ENCODE data around the gene TRIP11.

Gene TRIP11

DNA sequence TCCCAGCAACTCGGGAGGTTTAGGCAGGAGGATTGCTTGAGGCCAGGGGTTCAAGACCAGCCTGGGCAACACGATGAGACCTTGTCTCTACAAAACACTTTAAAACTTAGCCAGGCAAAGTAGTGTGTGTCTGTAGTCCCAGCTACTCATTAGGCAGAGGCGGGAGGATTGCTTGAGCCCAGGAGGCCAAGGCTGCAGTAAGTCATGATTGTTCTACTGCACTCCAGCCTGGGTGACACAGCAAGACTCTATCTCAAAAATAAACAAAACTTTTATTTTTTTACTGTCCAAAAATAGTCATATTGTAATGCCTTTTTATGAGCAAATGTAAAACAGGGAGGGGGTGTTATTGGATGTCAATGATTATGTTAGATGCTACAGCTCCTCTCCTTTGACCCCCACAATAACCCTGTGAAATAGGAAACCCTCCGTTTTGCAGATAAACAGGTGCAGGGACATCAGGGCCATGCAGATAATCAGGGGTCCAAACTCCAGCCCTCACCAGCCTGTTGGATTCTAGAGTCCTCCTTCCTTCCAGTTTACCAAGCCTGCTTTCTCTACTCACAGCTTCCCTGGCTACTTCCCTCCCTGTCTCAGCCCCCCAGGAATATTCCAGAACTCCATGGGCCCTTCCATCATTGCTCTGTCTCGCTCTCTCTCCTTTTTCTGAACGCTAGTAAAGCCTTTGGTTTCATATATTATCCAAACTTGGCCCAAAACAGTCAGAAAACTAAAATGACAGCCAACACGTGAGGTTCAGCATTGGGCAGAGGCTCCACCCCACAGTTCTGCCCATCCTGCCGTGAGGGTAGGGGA is 86.5 kb downstream of the TRIP11 start:
- no peak for DNase-seq

DNA sequence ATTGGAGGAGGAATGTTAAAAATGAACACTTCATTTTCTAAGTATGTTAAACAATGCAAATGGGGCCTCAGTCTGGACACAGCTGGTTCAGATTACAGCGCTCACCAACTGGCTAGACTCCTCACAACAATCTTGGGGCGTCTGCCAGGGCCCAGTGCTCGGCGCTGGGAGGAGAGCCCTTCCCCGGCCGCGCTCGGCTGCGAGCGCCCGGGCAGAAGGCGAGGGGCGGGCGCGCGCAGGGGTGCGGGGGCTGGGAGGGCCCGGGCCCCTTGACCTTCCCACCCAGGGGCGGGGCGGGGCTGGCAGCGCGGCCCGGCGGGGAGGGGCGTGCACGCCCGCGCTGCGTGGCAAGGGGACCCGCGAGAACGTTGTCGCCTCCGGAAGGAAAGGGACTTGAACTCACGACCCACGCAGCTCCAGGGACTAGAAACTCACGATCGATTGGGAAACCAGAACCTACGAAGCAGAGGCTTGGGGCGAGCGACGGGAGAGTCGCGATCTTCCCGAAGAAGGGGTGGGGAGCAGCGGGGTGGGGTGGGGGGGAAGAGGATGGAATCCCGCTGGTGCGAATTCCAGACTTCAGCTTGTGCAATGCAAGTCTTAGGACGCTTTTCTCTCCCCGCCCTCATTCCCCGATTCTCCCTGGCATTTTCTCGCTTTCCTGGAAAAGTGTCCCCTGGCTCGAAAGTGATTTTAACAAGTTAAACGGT is 92.2 kb downstream of the TRIP11 start, which contains the start of gene FBLN5:
Gene FBLN5, minus strand, starts transcription at position 220 of the 710 bp plus-strand sequence. CDS start 465 bp downstream, outside the sequence.
- DNase-seq: no peak

DNA sequence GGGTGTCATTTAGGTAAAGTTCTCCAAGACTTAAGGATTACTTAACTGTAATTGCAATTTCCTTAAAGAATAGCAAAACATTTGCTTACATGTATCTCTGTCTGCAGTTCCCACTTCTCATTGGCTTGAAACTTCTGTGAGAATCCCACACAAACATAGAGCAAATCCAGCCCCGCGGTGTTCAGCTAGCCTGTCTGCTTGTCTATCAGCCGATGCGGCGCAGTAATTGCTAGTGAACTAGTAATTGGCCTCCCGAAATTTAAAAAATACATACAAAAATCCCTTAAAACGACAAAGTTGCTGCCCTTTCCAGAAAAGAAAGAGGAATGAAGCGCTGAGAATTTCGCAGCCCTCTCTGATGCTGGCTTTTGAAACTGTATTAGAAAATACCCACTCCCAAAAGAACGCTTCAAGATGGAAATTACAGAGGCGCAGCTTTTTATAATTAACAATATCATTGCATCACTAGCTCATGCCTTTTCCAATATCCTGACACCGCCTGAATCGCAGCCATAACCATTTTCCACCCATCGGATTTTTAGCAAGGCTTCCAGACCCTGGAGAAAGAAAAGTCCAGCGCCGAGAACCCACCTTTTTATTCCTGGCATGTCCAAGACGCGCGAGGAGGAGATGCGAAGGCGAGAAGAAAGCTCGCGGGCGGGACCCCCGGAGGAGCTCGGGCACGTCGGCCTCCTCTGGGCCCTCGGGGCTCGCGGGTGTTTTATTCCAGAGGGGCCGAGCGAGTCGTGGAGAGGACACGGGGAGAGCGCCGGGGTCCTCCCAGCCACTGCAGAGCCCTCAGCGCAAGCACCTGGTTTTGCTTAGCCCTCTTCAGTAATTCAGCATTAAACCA is 93.0 kb downstream of the TRIP11 start:
- DNase-seq: no peak

DNA sequence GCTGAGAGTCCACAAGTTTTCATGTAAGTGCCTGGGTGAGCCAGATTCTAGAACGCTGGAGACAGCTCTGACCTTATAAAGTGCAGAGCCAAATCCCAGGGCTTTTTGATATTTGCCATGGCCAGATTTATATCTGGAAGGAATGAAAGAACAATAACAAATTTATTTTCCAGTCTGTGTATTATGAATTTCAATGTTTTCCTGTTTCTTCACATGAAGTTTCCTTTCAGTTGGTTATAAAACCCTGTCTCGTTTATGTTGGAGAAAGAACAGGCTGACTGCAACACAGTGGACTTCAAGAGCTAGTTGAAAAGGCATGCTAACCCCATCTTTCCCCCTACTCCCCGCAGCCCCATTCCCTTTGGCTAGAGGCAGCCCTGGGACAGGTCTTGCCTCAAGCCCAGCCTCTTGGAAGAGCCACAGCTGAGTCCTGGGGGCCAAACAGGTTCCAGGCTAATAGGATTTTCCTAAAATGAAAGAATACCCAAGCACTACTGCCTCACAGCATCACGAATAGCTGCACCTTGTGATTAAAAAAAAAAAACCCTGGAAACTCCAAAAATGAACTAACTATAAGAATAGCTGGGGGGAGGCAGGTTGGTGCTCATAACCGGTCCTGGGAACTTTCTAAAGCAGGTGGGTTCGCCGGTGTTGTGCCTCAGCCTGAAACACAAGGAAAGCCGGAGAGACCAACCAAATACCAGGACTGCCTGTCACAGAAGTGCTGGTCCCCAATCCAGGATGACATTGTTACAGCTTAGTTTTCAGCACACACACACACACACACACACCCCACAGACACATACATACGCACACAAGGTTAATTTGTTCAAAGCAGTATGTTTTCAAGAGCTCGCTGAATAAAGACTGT is 93.9 kb downstream of the TRIP11 start:
- DNase-seq: no peak

DNA sequence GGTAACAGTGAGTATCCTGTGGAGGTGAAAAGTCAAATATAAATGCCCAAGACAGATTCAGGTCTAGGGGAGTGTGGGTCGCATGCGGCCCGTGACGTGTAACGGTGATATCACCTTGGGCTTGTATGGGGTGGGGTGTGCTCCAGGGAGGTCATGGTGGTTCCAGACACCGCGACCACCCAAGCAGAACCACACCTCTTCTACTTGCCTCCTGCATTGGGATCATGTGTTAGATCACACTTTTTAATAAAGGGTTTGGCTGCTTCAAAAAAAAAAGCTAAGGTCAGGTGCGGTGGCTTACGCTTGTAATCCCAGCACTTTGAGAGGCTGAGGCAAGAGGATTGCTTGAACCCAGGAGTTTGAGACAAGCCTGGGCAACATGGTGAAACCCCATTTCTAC is 96.9 kb downstream of the TRIP11 start:
- no peak for DNase-seq

DNA sequence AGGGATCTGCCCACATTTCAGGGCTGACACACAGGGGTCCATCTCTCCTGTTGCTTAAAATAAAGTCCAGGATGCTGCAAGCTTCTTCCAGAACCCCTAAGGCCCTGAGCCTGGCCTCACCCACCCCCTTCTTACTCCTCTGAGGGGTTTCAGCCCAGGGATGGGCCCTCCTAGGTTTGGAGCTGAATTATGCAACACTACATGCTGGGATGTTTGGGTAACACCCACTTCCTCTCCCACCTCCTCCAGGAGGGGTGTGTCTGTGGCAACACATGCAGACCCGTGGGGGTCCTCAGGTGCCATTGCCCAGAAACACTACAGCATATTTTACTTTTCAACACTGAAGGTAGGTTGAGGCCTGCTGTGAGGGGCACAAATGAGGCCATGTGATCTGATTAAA is 97.7 kb downstream of the TRIP11 start:
- no peak for DNase-seq

DNA sequence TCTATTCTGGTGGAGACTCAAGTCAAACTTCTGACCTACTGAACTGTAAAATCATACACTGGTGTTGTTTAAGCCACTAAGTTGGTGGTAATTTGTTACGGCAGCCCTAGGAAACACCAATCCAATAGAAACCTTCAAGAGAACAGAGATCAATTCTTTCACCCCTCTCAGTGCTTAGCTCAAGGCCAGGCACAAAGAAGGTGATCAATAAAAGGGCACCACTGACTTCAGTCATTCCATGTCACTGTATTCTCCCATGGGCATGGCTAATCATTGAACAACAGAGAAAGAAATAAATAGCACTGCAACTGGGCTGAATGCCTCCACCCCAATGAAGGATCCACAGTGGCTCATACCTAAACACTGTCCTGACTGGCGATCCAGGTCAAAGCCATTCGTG is 99.7 kb downstream of the TRIP11 start:
- DNase-seq: no peak

DNA sequence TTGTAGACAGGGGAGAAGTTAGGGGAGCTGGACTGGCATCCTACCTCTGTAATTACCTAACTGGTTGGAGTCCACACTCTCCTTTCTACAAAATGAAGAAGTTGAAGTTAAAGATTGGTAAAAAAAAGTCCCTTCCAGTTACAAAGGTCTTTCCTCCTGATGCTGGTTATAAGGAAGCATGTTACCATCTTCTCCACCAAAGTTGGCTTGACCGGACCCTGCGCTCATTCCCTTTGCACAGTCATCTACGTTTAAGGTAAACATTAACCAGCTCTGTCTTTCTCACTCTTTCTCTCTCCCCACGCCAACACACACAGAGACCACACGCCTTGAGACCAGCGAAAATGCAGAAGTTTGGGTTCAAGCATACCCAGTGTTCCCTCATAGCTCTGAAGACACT is 104.3 kb downstream of the TRIP11 start:
- no peak for DNase-seq

DNA sequence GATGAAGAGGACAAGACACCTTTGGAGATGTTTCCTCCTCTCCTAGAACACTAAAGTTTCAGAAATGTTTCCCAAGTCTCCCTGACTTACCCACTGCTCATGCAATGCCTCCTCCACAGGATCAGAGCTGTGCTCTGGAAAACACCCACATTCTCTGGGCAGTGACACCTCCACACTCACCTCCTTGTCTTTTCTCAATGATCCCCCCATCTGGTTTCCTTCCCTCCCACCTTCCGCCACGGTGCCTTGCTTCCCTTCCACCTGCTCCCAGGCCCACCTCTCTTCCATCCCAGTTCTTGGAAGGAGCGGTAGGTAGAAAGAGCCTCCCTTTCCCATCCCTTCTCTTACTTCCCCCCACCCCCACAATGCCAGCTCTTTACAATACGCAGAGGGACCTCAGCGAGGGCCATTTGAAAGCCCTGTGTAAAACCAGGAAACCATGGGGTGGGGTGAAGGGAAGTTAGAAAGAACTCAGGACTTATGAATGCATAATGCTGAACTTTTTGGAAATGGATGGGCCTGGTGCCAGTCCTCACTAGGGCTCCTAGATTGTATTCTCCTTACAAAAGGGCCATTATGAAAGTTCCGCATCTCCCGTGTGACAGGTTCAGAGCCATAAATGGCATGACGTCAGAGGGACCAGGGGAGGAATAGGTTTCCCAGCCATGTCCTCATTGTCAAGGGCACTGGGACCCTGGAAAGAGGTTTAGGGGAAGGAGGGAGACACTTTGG is 105.1 kb downstream of the TRIP11 start:
- no peak for DNase-seq

DNA sequence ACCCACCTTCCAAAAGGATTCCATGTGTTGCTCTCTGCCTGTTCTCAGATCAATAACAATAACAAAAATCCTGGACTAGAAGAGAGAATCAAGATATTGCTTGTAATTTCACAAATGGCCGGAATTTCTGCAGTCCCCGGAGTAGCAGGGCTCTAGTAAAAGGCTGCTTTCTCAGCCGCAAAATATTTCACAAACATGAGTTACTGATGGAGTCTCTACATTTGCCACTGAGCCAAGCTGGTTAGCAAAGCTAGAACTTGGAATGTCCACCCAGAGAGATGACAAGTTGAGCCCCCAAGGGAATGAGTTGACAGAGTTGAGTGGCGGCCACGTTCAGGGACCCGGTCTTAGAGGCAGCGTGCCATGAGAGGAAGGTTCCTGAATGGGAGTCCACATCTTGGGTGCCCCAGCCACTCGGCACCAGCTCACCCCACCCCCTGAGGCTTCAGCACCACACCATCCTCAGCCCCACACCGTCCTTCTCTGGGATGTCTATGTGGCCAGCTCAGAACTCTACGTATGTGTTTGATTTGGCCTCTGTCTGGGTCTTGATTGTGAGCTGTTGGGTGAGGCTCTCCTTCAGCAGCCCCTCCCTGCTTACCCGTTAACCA is 108.3 kb downstream of the TRIP11 start:
- DNase-seq: no peak

DNA sequence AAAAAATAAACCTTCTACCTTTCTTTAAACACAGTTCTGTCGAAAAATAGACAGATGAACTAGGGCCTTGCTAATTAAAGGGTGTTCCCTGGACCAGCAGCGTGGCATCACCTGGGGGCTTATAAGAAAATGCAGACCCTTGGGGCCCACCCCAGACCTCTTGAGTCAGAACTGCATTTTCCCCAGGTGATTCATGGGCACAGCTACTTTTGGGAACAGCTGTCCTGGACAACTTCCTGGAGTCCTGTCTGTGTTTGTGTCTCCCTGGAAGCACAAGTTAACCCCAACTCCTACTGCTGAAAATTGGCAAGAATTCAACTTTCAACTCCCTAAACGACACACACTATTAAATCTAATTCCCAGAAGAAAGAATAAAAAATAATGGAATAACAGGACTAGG is 110.2 kb downstream of the TRIP11 start:
- no peak for DNase-seq

DNA sequence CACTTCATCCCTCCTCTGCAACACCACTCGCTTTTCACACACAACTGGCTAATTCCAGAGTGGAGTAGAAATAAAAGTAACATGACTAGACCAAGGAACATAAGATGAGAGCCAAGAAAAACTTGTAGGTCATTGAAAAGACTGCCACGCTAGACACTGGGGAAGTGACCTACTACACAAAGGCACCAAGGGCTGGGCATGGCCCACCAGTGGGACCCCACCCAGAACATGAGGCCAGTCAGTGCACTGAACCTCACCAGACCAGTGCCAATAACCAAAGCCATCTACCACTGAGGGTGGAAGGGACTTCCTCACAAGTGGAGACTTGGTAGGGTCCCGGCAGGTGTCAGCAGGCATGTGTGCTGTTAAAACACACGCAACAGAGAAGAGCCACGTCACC is 112.1 kb downstream of the TRIP11 start:
- DNase-seq: no peak

DNA sequence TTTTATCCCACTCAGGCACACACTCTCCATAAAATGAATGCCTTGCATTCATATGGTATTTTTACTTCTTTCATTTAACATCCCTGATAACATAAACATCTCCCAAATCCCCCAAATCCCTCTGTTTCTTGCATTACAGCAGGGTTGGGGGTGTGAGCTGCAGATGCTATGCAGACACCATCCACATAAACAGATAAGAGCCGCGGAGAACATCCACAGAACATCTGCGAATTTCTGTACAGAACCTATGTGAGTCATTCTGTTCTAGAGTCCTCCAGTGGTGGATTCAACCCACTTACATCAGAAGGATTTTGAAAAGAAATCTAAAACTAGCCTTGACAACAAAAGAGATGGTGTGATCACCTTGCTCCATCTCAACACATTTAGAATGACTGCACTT is 112.7 kb downstream of the TRIP11 start:
- no peak for DNase-seq

DNA sequence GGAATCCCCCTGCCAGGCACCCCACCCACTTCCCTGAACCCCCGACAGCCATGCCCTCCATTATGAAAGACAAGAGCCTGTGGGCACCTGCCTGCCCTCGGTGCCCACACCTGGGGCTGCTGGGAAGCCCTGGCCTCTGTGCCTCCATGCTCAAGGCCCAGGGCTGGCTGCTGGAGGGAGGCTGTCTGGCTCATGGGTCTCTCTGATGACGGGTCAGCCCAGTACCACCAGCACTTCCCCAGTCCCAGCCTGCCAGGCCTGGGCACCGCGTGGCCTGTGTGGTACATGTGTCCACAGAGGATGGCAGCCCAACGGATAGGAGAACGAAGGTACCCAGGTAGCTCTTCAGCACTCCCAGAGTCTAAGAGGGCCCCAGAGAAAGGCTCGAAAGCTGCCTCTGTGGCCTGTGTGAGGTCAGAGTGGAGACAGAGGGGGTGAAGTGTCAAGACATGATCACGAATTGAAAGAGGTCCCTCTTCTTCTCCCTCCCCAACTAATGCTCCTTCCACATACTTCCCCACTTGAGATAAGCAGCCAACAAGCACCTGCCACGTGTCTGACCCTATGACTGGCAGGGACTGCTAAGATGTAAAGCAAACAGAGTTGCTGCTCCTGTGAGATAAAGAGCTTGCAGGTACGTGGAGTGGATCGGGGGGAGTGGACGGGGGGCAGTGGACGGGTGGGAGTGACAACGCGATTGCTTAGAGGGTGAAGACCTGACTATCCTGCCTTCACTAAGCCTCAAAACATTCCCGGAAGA is 113.5 kb downstream of the TRIP11 start:
- DNase-seq: no peak

DNA sequence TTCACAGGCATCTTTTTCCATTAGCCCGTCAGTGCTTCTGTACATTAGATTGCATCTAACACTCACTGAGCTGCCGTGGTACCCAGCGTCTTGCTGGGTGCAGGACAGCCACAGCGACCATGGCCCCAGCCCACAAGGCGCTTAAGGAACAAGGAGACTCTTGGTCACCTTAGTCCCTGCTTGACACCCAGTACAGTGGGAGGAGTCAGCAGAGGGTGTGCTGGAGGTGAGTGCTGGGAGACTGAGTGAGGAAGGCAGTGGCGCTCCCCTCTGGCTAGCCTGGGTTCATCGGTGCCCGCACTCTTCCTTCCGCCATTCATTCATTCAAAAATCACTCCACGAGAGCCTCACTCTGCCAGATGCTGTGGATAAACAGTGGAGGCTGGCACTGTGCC is 114.1 kb downstream of the TRIP11 start:
- no peak for DNase-seq

DNA sequence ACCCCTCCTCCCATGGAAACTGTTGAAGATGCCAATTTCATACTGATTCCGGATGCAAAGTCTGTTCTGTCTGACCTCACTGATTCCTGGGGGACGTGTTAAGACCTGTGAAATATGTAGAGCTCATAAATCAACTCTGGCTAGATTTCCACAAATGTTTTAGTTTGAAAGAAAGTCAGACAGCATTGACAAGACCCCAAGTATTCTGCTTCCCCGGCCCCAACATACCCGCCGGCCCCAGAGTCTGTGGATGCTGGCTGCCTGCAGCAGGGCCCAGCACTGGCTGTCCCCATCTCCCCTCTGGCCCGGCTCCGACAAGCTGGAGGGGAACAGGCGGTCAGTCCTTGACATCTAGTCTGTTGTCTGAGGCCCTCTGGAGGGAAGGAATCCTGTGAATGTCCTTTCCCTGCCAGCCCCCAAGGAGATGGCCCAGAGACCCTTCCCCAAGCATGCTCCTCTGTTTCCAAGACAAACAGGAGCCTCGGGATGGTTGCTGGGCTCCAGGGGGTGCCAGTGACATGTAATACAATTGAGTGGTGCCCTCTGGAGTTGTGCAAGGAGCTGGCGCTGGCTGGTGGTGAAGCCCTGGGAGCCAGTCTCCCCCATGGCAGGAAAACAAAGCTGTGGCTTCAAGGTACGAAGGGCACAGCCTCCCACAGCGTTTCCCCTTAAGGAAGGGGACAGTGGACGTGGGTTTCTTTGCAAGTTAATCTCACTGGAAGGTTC is 114.7 kb downstream of the TRIP11 start:
- DNase-seq: no peak

DNA sequence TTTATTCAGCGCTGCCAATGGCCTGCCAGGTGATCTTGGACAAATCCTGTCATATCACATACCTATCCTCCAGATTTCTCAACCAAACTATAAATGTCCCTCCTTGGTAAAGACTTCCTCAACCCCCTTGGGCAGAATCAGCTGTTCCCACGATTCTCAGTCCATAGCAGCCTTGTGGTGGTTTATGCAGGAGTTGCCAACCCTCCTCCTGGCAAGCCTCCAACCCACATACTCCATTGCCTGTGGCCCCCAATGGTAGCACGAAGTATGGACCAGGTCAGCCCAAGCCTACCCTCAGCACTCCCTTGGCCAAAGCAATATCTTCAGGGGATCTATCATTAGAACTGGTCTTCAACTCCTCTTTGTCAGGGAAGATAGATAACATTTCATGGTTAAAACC is 119.3 kb downstream of the TRIP11 start:
- no peak for DNase-seq

DNA sequence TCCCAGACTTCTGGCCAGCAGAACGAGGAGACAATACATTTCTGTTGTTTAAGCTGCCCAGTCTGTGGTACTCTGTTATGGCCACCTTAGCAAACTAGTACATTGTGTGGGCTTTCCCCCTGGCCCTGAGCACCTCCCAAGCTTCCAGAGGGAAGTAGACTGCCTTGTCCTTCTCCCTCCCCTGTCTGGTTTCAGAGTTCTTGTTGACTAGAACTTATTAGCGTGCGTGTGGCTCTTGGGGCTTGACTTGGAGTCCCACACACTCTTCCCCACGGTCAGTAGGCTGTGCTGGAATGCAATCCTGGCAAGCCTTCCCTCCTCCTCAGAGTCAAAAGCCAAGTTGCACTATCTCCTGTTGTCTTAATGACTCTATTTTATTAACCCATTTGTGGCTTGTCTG is 120.0 kb downstream of the TRIP11 start:
- DNase-seq: no peak

DNA sequence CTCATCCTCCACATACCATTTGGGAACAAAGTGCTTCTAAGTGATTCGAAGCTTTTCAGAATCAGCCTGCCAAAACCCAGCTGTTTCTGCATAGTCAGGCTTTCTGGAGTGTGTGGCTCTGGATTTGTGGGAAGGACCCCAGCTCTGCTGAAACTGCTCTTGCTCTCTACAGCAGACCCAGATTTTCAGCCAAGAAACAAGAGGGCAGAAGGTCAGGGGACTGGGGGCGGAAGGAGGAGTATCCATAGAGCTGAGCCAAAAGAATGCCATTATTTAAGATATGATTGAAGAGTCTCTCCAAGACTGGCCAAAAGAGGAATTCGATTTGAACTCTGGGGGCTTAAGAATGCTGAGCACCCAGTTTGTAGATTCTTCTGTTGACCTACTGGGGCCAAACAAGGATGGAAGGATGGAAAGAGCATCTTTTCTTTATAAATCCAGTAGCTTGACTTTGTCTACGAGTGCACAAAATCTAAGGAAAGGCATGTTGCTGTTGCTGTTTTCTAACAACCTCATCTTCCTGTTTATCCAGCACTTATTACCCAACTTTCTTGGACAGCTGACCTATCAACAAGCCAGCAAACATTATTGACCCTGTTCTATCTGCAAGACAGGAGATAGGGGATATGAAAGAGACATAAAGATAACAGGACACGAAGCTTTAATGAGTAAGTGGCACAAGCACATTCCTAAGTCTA is 121.5 kb downstream of the TRIP11 start:
- DNase-seq: no peak
